IMR-90 (cell line): ENCODE results near the gene TRMT1L.

Experiments used
- CTCF ChIP-seq: conservative IDR thresholded peaks from 2 replicates; pipeline ENCODE4 v1.5.1; 2012; ENCODE audit warnings: mild to moderate bottlenecking, low read depth, low read length, improper control_type of control experiment
- FOS ChIP-seq: fragments of 150-350 bp; IDR thresholded peaks from 2 replicates; pipeline ENCODE4 v1.6.1; 2016; ENCODE audit warnings: low read depth, low read length
- POLR2A ChIP-seq: IDR thresholded peaks from 2 replicates; pipeline ENCODE4 v1.6.1; 2012; ENCODE audit warnings: mild to moderate bottlenecking, low read depth, low read length
- USF2 ChIP-seq: fragments of 150-350 bp; IDR thresholded peaks from 2 replicates; pipeline ENCODE4 v1.6.1; 2017; ENCODE audit warnings: mild to moderate bottlenecking, antibody characterized with exemption, low read length, low read depth

GRCh38 chr1:185156854-185157598 is at the start of gene TRMT1L, which contains the start of gene SWT1:
- TF ChIP-seq FOS (peak; percentile 42; the same call in 1 of the 2 replicates), USF2 (no peak), CTCF (no peak), POLR2A (peak; percentile 93)
